HEK293 (cell line): ENCODE results near the gene NNMT.

ENCODE experiments used
- CTCF ChIA-PET: fragments of 350-600 bp; formaldehyde crosslinking; extraction: SDS; loops from one replicate; lab custom pipeline; 2021; ENCODE audit warnings: antibody characterized with exemption; lab: Yijun Ruan, JAX
- POLR2A ChIA-PET: fragments of 300-600 bp; formaldehyde crosslinking; extraction: SDS; loops from one replicate; lab custom pipeline; 2020; ENCODE audit warnings: antibody characterized with exemption, inconsistent platforms; lab: Yijun Ruan, JAX
- H3K27ac ChIP-seq: fragments of 200-500 bp; sonication (Bioruptor generic); 2 replicates; pipeline ENCODE4 v1.5.1; 2014; ENCODE audit warnings: low read depth, low read length, control low read depth, inconsistent platforms; ENCODE audit errors: extremely low read depth
- H3K36me3 ChIP-seq, 2 experiments: fragments of 200-500 bp in 1 of 2; sonication (Bioruptor generic) in 1 of 2; 1 replicate in 1 of 2; 2 replicates in 1 of 2; pipeline ENCODE4 v1.5.1; 2014 to 2017; ENCODE audit warnings: inconsistent platforms in 2 of 2, low read length in 2 of 2; ENCODE audit not compliant: control insufficient read depth in 2 of 2, insufficient read depth in 1 of 2
- H3K4me1 ChIP-seq: fragments of 200-500 bp; sonication (Bioruptor generic); 2 replicates; pipeline ENCODE4 v1.5.1; 2014; ENCODE audit warnings: mild to moderate bottlenecking, low read length, inconsistent platforms; ENCODE audit not compliant: control insufficient read depth, insufficient read depth
- H3K4me3 ChIP-seq: 2 replicates; pipeline ENCODE4 v1.5.1; 2011; ENCODE audit warnings: low read depth, mild to moderate bottlenecking, control low read depth, low read length, moderate library complexity
- H3K9me3 ChIP-seq: fragments of 200-500 bp; sonication (Bioruptor generic); 2 replicates; pipeline ENCODE4 v1.5.1; 2014; ENCODE audit warnings: low read depth, low read length, inconsistent platforms; ENCODE audit not compliant: control insufficient read depth, insufficient read depth
- KLF10 ChIP-seq: fragments of 450-650 bp; IDR thresholded peaks from 2 replicates; pipeline ENCODE4 v1.5.1; 2018; ENCODE audit warnings: missing biosample characterization, mild to moderate bottlenecking, missing genetic modification characterization
- SCRT1 ChIP-seq: fragments of 450-650 bp; formaldehyde crosslinking; IDR thresholded peaks from 2 replicates; pipeline ENCODE4 v1.5.1; 2016; ENCODE audit warnings: missing biosample characterization, missing genetic modification characterization, borderline replicate concordance
- ZFP41 ChIP-seq: fragments of 450-650 bp; formaldehyde crosslinking; IDR thresholded peaks from 2 replicates; pipeline ENCODE4 v1.5.1; 2016; ENCODE audit warnings: missing biosample characterization, missing genetic modification characterization, borderline replicate concordance
- ZNF16 ChIP-seq: fragments of 450-650 bp; formaldehyde crosslinking; IDR thresholded peaks from 2 replicates; pipeline ENCODE4 v1.5.1; 2016; ENCODE audit warnings: low read depth, missing biosample characterization, missing genetic modification characterization
- ZNF184 ChIP-seq: fragments of 450-650 bp; IDR thresholded peaks from 2 replicates; pipeline ENCODE4 v1.5.1; 2018; ENCODE audit warnings: missing biosample characterization, mild to moderate bottlenecking, missing genetic modification characterization
- ZNF274 ChIP-seq, 2 experiments: fragments of 200-500 bp in 1 of 2; fragments of 450-650 bp in 1 of 2; sonication (Bioruptor generic) in 1 of 2; formaldehyde crosslinking in 1 of 2; IDR thresholded peaks; 2 replicates each; pipeline versions ENCODE4 v1.5.1 to v1.6.1; 2014 to 2016; ENCODE audit warnings: borderline replicate concordance in 1 of 2, inconsistent platforms in 1 of 2, low read length in 1 of 2, missing biosample characterization in 1 of 2, missing genetic modification characterization in 1 of 2
- ZNF501 ChIP-seq: fragments of 450-650 bp; formaldehyde crosslinking; IDR thresholded peaks from 2 replicates; pipeline ENCODE4 v1.5.1; 2016; ENCODE audit warnings: missing biosample characterization, missing genetic modification characterization
- ZNF548 ChIP-seq: fragments of 450-650 bp; formaldehyde crosslinking; IDR thresholded peaks from 2 replicates; pipeline ENCODE4 v1.5.1; 2016; ENCODE audit warnings: missing biosample characterization, missing genetic modification characterization
- ZNF561 ChIP-seq: fragments of 450-650 bp; IDR thresholded peaks from 2 replicates; pipeline ENCODE4 v1.5.1; 2018; ENCODE audit warnings: missing biosample characterization, missing genetic modification characterization, borderline replicate concordance
- ZNF596 ChIP-seq: fragments of 450-650 bp; IDR thresholded peaks from 2 replicates; pipeline ENCODE4 v1.5.0; 2018; ENCODE audit warnings: missing biosample characterization, mild to moderate bottlenecking, missing genetic modification characterization, moderate library complexity
- ZSCAN18 ChIP-seq: fragments of 450-650 bp; formaldehyde crosslinking; IDR thresholded peaks from 2 replicates; pipeline ENCODE4 v1.5.1; 2016; ENCODE audit warnings: missing biosample characterization, missing genetic modification characterization
- ZSCAN30 ChIP-seq: fragments of 450-650 bp; IDR thresholded peaks from 2 replicates; pipeline ENCODE4 v1.5.1; 2018; ENCODE audit warnings: missing biosample characterization, mild to moderate bottlenecking, missing genetic modification characterization, moderate library complexity
- TF ChIP-seq, protein P1 (sequence below): fragments of 450-650 bp; formaldehyde crosslinking; IDR thresholded peaks from 2 replicates; pipeline ENCODE4 v1.5.1; 2016; ENCODE audit warnings: missing biosample characterization, missing genetic modification characterization
- TF ChIP-seq, protein P2 (sequence below): fragments of 450-650 bp; formaldehyde crosslinking; IDR thresholded peaks from 2 replicates; pipeline ENCODE4 v1.5.1; 2016; ENCODE audit warnings: missing biosample characterization, missing genetic modification characterization

The NNMT gene

DNA sequence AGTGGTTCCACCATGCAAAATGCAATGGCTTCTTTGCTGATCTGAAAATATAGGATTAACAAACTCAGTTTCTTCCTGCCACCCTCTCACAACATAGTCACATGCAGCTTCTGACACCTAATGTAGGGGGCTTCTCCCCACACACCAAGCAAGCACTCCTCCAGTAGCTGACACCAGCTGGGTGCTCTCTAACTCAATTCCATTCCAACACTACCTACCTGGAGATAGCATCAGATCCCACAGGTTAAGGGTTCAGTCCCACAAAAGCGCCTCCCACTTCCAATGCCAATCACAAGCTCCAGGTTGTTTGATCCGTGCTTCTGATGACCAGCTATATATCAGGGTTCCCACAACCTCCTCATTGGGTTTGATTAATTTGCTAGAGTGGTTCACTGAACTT lies 31.8 kb upstream of the NNMT start (continued):
- TF ChIP-seq SCRT1 (no peak), ZSCAN30 (tag by site-specific recombination) (no peak)
- TF ChIP-seq, protein P1, sequence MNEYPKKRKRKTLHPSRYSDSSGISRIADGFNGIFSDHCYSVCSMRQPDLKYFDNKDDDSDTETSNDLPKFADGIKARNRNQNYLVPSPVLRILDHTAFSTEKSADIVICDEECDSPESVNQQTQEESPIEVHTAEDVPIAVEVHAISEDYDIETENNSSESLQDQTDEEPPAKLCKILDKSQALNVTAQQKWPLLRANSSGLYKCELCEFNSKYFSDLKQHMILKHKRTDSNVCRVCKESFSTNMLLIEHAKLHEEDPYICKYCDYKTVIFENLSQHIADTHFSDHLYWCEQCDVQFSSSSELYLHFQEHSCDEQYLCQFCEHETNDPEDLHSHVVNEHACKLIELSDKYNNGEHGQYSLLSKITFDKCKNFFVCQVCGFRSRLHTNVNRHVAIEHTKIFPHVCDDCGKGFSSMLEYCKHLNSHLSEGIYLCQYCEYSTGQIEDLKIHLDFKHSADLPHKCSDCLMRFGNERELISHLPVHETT (tag by site-specific recombination), result no peak

DNA sequence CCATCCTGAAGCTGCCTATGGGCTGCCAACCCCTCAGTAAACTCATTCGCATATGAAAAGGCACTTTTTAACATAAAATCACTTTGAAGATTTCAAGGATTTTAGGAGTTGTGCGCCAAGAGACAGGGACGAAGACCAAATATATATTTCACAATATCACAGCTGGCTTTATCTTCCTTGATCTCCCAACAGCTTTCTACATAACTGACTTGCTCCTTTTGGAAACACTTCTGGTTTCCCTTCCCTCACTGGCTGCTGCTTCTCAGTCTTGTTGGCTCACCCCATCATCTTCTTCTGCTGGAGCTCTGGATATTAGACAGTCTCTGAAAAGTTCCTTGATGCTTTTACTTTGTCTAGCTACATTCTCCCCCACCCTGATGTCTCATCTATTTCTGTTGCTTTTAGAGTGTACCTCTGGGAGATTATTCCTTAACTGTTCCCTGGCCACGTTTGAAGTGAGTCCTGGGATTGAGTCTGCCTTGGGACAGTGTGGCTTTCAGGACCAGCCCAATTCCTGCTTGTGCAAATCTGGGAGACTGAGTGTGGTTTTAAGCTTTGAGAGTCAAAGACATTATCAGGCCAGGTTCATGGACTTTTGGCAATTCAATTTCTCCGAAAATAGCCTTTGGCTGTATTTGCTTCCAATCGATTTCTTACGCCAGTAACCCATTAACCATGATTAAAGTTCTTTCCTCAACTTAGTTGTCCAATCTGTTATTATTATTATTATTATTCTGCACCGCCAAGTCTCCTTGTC lies 30.9 kb upstream of the NNMT start:
- CTCF ChIA-PET, result interaction anchor here (0.6 to 11.7 kb wide), 9 partner anchors 15 to 1179 kb away, joined by 3 to 392 read pairs (median 40); no protein-coding TSS in a partner anchor
- TF ChIP-seq KLF10 (tag by site-specific recombination) (no peak), ZNF596 (tag by site-specific recombination) (no peak)
- TF ChIP-seq, protein P2, sequence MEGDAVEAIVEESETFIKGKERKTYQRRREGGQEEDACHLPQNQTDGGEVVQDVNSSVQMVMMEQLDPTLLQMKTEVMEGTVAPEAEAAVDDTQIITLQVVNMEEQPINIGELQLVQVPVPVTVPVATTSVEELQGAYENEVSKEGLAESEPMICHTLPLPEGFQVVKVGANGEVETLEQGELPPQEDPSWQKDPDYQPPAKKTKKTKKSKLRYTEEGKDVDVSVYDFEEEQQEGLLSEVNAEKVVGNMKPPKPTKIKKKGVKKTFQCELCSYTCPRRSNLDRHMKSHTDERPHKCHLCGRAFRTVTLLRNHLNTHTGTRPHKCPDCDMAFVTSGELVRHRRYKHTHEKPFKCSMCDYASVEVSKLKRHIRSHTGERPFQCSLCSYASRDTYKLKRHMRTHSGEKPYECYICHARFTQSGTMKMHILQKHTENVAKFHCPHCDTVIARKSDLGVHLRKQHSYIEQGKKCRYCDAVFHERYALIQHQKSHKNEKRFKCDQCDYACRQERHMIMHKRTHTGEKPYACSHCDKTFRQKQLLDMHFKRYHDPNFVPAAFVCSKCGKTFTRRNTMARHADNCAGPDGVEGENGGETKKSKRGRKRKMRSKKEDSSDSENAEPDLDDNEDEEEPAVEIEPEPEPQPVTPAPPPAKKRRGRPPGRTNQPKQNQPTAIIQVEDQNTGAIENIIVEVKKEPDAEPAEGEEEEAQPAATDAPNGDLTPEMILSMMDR (tag by site-specific recombination), result no peak
- TF ChIP-seq, all 188 proteins: peak for 0
- H3K4me3 ChIP-seq, result no peak overlapping the region
- H3K4me1 ChIP-seq, result no peaks in the 10 kb centered on the region
- POLR2A ChIA-PET, result no interaction called here
- H3K9me3 ChIP-seq, result no peaks in the 10 kb centered on the region
- no peak overlapping the region for H3K27ac ChIP-seq
- H3K36me3 ChIP-seq, result no peaks in the 10 kb centered on the region

DNA sequence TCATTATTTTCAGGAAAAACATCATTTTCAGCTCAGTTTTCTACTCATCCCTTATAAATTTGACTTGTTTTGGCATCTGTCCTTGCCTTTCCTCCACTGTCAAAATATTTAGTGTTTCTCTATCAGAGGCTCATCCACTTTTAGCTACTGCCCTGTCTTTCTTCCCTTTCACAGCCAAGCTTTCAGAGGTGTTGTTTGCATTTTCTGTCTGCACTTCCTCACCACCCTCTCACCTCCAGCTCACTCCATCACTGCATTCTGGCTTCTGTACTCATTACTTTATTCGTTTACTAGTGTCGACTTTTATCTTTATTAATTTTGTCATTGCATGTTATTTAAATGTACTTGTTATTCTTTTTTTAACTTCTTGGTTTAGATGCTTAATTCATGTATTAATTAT lies 26.7 kb upstream of the NNMT start:
- POLR2A ChIA-PET, result no interaction called here
- Histone ChIP-seq H3K27ac (no peak overlapping the region), H3K4me1 (no peaks in the 10 kb centered on the region), H3K36me3 (no peaks in the 10 kb centered on the region), H3K9me3 (no peaks in the 10 kb centered on the region), H3K4me3 (no peak overlapping the region)
- CTCF ChIA-PET, result interaction anchor here (0.5 to 1.9 kb wide), 6 partner anchors 10 to 687 kb away, joined by 3 to 8 read pairs (median 4); no protein-coding TSS in a partner anchor
- TF ChIP-seq ZNF274 (IDR thresholded peaks at IDR 0.05; ENCODE audit: low read length), result no peak
- TF ChIP-seq ZNF274 (tag by site-specific recombination; IDR thresholded peaks at IDR 0.05; ENCODE audit: borderline replicate concordance), result no peak

- ChIA-PET POLR2A (no interaction called here), CTCF (no interaction called here)
- Histone ChIP-seq H3K36me3 (no peaks in the 10 kb centered on the region), H3K9me3 (no peaks in the 10 kb centered on the region), H3K4me1 (no peaks in the 10 kb centered on the region), H3K4me3 (no peak overlapping the region), H3K27ac (no peak overlapping the region)
- TF ChIP-seq ZNF16 (tag by site-specific recombination) (no peak), ZFP41 (no peak), ZSCAN18 (tag by site-specific recombination) (no peak), ZNF501 (tag by site-specific recombination) (no peak), ZNF184 (tag by site-specific recombination) (no peak), ZNF561 (tag by site-specific recombination) (no peak), ZNF548 (tag by site-specific recombination) (peak; percentile 88)
These were observed 25.5 kb upstream of the NNMT start for GRCh38 chr11:114270531-114271270.
